Measurements from ENCODE around the gene TASP1. TPM values are rescaled to one million over a fixed set of nuclear protein-coding genes. Genes with fewer than 3 reads are reported as not detected.
"Not testable (repeated sequence)": the region's sequence is repeated elsewhere in the genome, so short reads cannot be mapped to it uniquely, and the experiment has no call there.

Gene TASP1
- polyA plus RNA-seq, 3 donors: 2.3 to 3.3 (median 2.6) TPM

GRCh38 chr20:13610184-13610583, 28.5 kb downstream of the TASP1 start:
- no peak overlapping the region for H3K27ac Mint-ChIP-seq
- Histone ChIP-seq H3K27me3 (ENCODE audit: control insufficient read depth in 2 of 2, insufficient read depth in 2 of 2, low read length in 2 of 2) (no peaks in the 10 kb centered on the region), H3K4me3 (replicated peaks in 1 of 3; ENCODE audit: low read depth in 2 of 3, low read length in 3 of 3) (no peak overlapping the region), H3K9me3 (replicated peaks in 1 of 2; ENCODE audit: control insufficient read depth in 1 of 2, insufficient read depth in 1 of 2, low read length in 2 of 2) (no peaks in the 10 kb centered on the region), H4K20me1 (ENCODE audit: insufficient read depth, low read length) (no peaks in the 10 kb centered on the region), H3K27ac (ENCODE audit: low read depth in 1 of 2, low read length in 2 of 2) (no peak overlapping the region), H3K36me3 (replicated peaks in 1 of 2; ENCODE audit: control insufficient read depth in 1 of 2, insufficient read depth in 2 of 2, low read length in 2 of 2) (no peaks in the 10 kb centered on the region), H3K79me2 (ENCODE audit: insufficient read depth, low read length) (no peaks in the 10 kb centered on the region), H3K9ac (ENCODE audit: insufficient read depth, low read length, poor library complexity, severe bottlenecking) (no peak overlapping the region), H3K4me2 (replicated peaks; ENCODE audit: extremely low read depth, low read length, poor library complexity, severe bottlenecking) (no peak overlapping the region), H3K4me1 (ENCODE audit: control insufficient read depth in 1 of 2, insufficient read depth in 2 of 2, low read length in 2 of 2) (no peaks in the 10 kb centered on the region), H2AFZ (ENCODE audit: insufficient read depth, low read depth, low read length, poor library complexity, severe bottlenecking) (no peak overlapping the region)
- H3K9me3 Mint-ChIP-seq: no peaks in the 10 kb centered on the region
- no CpG with 5 or more reads among the region's 2 CpGs for WGBS (ENCODE audit: insufficient coverage)
- H3K36me3 Mint-ChIP-seq: peaks cover 12 to 17% of the 10 kb centered on the region in 2 donors
- H3K27me3 Mint-ChIP-seq (ENCODE audit: low read depth in 3 of 3): no peaks in the 10 kb centered on the region
- intact Hi-C loops (cut with micrococcal nuclease): no loop called here
- no peak for DNase-seq
- H3K4me3 Mint-ChIP-seq: no peak overlapping the region
- no peaks in the 10 kb centered on the region for H3K4me1 Mint-ChIP-seq
- TF ChIP-seq CTCF (IDR thresholded peaks at IDR 0.05): no peak

GRCh38 chr20:13608066-13608465, 30.7 kb downstream of the TASP1 start:
- H3K27ac Mint-ChIP-seq: no peak overlapping the region
- H3K9ac ChIP-seq (ENCODE audit: insufficient read depth, low read length, poor library complexity, severe bottlenecking): no peak overlapping the region
- H3K36me3 Mint-ChIP-seq: peaks cover 10 to 19% of the 10 kb centered on the region in 2 donors
- no CpG with 5 or more reads among the region's 1 CpG for WGBS (ENCODE audit: insufficient coverage)
- no peak for DNase-seq
- H3K4me1 ChIP-seq (ENCODE audit: control insufficient read depth in 1 of 2, insufficient read depth in 2 of 2, low read length in 2 of 2): no peaks in the 10 kb centered on the region
- no peak overlapping the region for H3K27ac ChIP-seq (ENCODE audit: low read depth in 1 of 2, low read length in 2 of 2)
- intact Hi-C loops (cut with micrococcal nuclease): no loop called here
- H3K36me3 ChIP-seq (replicated peaks in 1 of 2; ENCODE audit: control insufficient read depth in 1 of 2, insufficient read depth in 2 of 2, low read length in 2 of 2): no peaks in the 10 kb centered on the region
- H3K27me3 ChIP-seq (ENCODE audit: control insufficient read depth in 2 of 2, insufficient read depth in 2 of 2, low read length in 2 of 2): no peaks in the 10 kb centered on the region
- no peak for TF ChIP-seq CTCF (IDR thresholded peaks at IDR 0.05)
- peaks cover 0 to 2% (median 0%) of the 10 kb centered on the region in 7 donors for H3K9me3 Mint-ChIP-seq
- H3K27me3 Mint-ChIP-seq (ENCODE audit: low read depth in 3 of 3): no peaks in the 10 kb centered on the region
- H4K20me1 ChIP-seq (ENCODE audit: insufficient read depth, low read length): no peaks in the 10 kb centered on the region
- no peak overlapping the region for H3K4me2 ChIP-seq (replicated peaks; ENCODE audit: extremely low read depth, low read length, poor library complexity, severe bottlenecking)
- no peak overlapping the region for H3K4me3 ChIP-seq (replicated peaks in 1 of 3; ENCODE audit: low read depth in 2 of 3, low read length in 3 of 3)
- no peak overlapping the region for H3K4me3 Mint-ChIP-seq
- H3K79me2 ChIP-seq (ENCODE audit: insufficient read depth, low read length): no peaks in the 10 kb centered on the region
- no peaks in the 10 kb centered on the region for H3K9me3 ChIP-seq (replicated peaks in 1 of 2; ENCODE audit: control insufficient read depth in 1 of 2, insufficient read depth in 1 of 2, low read length in 2 of 2)
- no peaks in the 10 kb centered on the region for H3K4me1 Mint-ChIP-seq
- no peak overlapping the region for H2AFZ ChIP-seq (ENCODE audit: insufficient read depth, low read depth, low read length, poor library complexity, severe bottlenecking)

- H3K4me2 ChIP-seq (replicated peaks; ENCODE audit: extremely low read depth, low read length, poor library complexity, severe bottlenecking); H3K27me3 ChIP-seq (ENCODE audit: control insufficient read depth in 2 of 2, insufficient read depth in 2 of 2, low read length in 2 of 2); H3K9ac ChIP-seq (ENCODE audit: insufficient read depth, low read length, poor library complexity, severe bottlenecking); H3K27me3 Mint-ChIP-seq (ENCODE audit: low read depth in 3 of 3); H3K9me3 ChIP-seq (replicated peaks in 1 of 2; ENCODE audit: control insufficient read depth in 1 of 2, insufficient read depth in 1 of 2, low read length in 2 of 2); H3K4me3 ChIP-seq (replicated peaks in 1 of 3; ENCODE audit: low read depth in 2 of 3, low read length in 3 of 3); H3K4me1 ChIP-seq (ENCODE audit: control insufficient read depth in 1 of 2, insufficient read depth in 2 of 2, low read length in 2 of 2); H4K20me1 ChIP-seq (ENCODE audit: insufficient read depth, low read length); H3K4me3 Mint-ChIP-seq; H2AFZ ChIP-seq (ENCODE audit: insufficient read depth, low read depth, low read length, poor library complexity, severe bottlenecking); H3K36me3 ChIP-seq (replicated peaks in 1 of 2; ENCODE audit: control insufficient read depth in 1 of 2, insufficient read depth in 2 of 2, low read length in 2 of 2); H3K27ac ChIP-seq (ENCODE audit: low read depth in 1 of 2, low read length in 2 of 2); H3K79me2 ChIP-seq (ENCODE audit: insufficient read depth, low read length); DNase-seq; intact Hi-C loops (cut with micrococcal nuclease); H3K4me1 Mint-ChIP-seq; H3K36me3 Mint-ChIP-seq; H3K27ac Mint-ChIP-seq: not testable (repeated sequence)
- 94% methylated on average over 6 of the region's 11 CpGs for WGBS (ENCODE audit: insufficient coverage)
- H3K9me3 Mint-ChIP-seq: peaks cover 3 to 25% (median 11%) of the 10 kb centered on the region in 7 donors
These were observed 45.3 kb downstream of the TASP1 start for GRCh38 chr20:13593423-13593822.
